Kidney epithelial cell (primary cell): ENCODE results near the gene CLK2. TPM values are rescaled to one million over a fixed set of nuclear protein-coding genes. Genes with fewer than 3 reads are reported as not detected.

ENCODE experiments used
- DNase-seq: peaks from one replicate; pipeline ENCODE4 v3.0.0-alpha.2; 2010; ENCODE audit warnings: low read depth
- H3K27me3 ChIP-seq: 2 replicates; pipeline ENCODE4 v1.6.0; 2011; ENCODE audit warnings: low read length; ENCODE audit not compliant: control insufficient read depth, insufficient read depth
- H3K36me3 ChIP-seq: 2 replicates; pipeline ENCODE4 v1.5.1; 2011; ENCODE audit warnings: low read length; ENCODE audit not compliant: control insufficient read depth, insufficient read depth
- H3K4me3 ChIP-seq: 2 replicates; pipeline ENCODE4 v1.5.1; 2011; ENCODE audit warnings: low read depth, mild to moderate bottlenecking, control low read depth, low read length
- total RNA-seq: library from RNA; depleted of rRNA; stranded (reverse); fragments of >200 nt; gene quantifications from 2 replicates; pipeline ENCODE4 v1.2.3, GENCODE V29; 2015
- TF ChIP-seq, protein P1 (sequence below): IDR thresholded peaks from 2 replicates; pipeline ENCODE4 v1.5.1; 2011; ENCODE audit warnings: mild to moderate bottlenecking, moderate library complexity, low read length, control low read depth, inconsistent platforms; ENCODE audit not compliant: insufficient read depth, poor library complexity, severe bottlenecking

Gene CLK2
- total RNA-seq, 1 donor from 2014 or later, result 21.7 TPM

DNA sequence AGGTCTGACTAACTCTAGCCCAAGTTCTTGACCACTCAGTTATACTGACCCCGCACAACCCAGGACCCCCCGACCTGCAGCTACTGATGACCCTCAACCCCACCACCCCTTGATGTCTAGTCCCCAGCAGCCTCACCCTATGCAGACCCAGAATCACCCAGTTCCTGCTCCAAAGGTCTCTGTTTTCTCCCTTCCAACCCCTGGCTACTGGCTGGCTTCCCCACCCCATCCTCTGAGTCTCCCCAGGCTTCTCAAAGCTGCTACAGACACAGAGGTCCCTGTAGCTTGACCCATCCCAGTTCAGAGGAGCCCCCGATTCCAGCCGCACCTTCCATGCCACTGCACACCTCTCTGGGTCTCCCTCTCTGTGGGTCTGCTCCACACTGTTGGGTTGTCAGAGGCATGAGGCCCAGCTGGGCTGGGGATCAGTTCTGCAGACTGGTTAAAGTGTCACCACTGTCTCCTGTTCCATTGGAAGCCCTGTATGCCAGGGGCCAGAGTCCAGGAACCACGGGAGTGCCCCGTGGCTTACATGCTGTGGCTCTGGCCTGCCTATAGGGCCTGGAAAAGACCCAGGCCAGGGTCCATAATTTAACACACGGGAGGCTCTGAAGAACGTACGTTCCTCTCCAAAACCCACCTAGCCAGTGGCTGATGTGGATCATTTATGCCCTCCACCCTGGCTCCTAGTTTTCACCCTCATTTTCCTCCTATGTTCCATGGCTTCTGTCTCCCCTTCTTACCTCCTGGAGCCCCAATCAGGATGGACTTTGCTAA is 27.4 kb upstream of the CLK2 start:
- Histone ChIP-seq H3K36me3 (no peaks in the 10 kb centered on the region), H3K27me3 (peaks cover 9% of the 10 kb centered on the region), H3K4me3 (no peak overlapping the region)
- TF ChIP-seq, protein P1, sequence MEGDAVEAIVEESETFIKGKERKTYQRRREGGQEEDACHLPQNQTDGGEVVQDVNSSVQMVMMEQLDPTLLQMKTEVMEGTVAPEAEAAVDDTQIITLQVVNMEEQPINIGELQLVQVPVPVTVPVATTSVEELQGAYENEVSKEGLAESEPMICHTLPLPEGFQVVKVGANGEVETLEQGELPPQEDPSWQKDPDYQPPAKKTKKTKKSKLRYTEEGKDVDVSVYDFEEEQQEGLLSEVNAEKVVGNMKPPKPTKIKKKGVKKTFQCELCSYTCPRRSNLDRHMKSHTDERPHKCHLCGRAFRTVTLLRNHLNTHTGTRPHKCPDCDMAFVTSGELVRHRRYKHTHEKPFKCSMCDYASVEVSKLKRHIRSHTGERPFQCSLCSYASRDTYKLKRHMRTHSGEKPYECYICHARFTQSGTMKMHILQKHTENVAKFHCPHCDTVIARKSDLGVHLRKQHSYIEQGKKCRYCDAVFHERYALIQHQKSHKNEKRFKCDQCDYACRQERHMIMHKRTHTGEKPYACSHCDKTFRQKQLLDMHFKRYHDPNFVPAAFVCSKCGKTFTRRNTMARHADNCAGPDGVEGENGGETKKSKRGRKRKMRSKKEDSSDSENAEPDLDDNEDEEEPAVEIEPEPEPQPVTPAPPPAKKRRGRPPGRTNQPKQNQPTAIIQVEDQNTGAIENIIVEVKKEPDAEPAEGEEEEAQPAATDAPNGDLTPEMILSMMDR, result no peak
- DNase-seq, result no peak

DNA sequence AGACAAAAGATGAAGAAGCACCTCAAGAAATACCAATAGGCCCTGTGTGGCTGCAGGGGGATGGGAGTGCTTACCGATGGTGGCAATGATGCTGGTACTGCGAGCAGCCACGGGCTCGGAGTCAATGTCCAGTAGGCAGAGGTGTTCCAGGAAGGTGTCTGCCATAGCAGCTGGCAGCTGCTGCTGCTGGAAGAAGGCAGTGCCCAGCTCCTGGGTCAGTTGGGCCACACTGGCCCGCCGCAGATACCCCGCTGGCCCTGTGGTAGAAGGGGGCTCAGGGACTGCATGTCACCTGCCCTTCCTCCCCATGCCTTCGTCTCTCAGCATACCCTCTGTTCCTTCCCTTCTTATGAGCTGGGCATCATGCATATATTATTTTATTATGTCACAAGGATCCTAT is 26.7 kb upstream of the CLK2 start:
- H3K27me3 ChIP-seq, result peaks cover 17% of the 10 kb centered on the region
- no peak overlapping the region for H3K4me3 ChIP-seq
- TF ChIP-seq, protein P1, result no peak
- DNase-seq, result no peak
- H3K36me3 ChIP-seq, result no peaks in the 10 kb centered on the region

DNA sequence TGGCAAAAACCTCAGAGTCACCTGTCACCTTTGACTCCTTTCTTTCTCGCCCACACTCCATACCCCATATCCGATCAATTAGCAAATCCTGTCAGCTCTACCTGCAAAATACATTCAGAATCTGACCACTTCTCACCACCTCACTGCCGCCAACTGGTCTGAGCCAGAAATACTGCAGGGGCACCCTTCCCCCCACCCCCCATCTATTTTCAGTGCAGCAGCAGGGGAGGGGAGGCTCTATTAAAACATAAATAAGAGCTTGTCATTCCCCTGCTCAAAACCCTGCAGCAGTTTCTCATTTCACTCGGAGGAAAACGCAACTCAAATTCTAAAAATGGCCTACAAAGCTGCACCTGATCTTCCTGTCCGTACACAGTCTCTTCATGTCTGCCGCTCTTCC is 24.1 kb upstream of the CLK2 start:
- peaks cover 35% of the 10 kb centered on the region for H3K27me3 ChIP-seq
- TF ChIP-seq, protein P1, result no peak
- no peak for DNase-seq

DNA sequence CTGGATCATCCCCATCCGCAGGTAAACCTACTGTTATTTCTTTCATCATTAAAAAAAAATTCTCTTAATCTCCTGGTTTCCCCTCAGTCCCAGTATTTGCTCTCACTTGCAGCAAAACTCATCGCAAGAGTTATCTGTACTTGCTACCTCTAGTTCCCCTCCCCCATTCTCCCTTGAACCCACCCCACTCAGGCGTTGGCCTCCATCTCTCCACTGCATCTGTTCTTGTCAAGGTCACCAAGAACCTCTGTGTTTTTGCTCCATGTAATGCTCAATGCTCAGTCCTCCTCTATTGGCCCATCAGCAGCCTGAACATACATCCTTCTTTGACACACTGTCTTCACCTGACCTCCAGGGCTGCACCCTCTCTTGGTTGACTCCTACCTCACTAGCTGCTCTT is 23.4 kb upstream of the CLK2 start:
- H3K27me3 ChIP-seq, result peaks cover 37% of the 10 kb centered on the region

More for the DNA sequence above, 24.1 kb upstream of the CLK2 start:
- Histone ChIP-seq H3K4me3 (no peak overlapping the region), H3K36me3 (no peaks in the 10 kb centered on the region)

DNA sequence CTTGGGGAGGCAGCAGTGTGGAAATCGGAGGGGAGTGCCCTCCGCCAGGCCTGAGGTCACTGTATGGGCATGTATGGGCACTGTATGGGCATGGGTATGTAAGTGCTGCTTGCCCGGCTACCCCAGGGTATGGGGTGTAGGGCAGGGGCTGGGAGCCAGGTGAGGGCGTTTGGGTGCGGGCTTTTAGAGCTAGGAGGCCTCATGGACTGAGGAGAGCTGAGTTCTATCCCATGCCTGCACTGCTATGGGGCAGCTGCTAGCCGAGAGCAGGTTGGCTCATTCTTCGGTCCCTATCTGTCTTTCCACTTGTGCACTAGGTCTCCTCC is 22.6 kb upstream of the CLK2 start:
- Histone ChIP-seq H3K36me3 (no peaks in the 10 kb centered on the region), H3K4me3 (no peak overlapping the region), H3K27me3 (peaks cover 40% of the 10 kb centered on the region)
- DNase-seq, result no peak
- TF ChIP-seq, protein P1, result no peak

More for the DNA sequence above, 23.4 kb upstream of the CLK2 start:
- Histone ChIP-seq H3K4me3 (no peak overlapping the region), H3K36me3 (no peaks in the 10 kb centered on the region)
- no peak for DNase-seq
- TF ChIP-seq, protein P1, result no peak
